Adrenal gland (tissue), 12 donors: ENCODE measurements around the gene MYH9. TPM values are rescaled to one million over a fixed set of nuclear protein-coding genes. Genes with fewer than 3 reads are reported as not detected.
"Not testable (repeated sequence)": the region's sequence is repeated elsewhere in the genome, so short reads cannot be mapped to it uniquely, and the experiment has no call there.

Source experiments
- DNase-seq, 7 donors: peaks; one replicate each; pipeline ENCODE4 v3.0.0-alpha.2; 2019 to 2020
- H3K27ac ChIP-seq, 5 donors: fragments of 200-600 bp; sonication (generic) in 4 of 5; 1 replicate in 3 of 5; 2 replicates in 2 of 5; pipeline versions ENCODE4 v1.5.1 to v1.8.0; 2016 to 2020; ENCODE audit warnings: mild to moderate bottlenecking in 1 of 5
- H3K27me3 ChIP-seq: fragments of 200-600 bp; 2 replicates; pipeline ENCODE4 v1.8.0; 2021
- H3K36me3 ChIP-seq, 2 donors: fragments of 200-600 bp; replicated peaks in 1 of 2; 1 replicate in 1 of 2; 2 replicates in 1 of 2; pipeline versions ENCODE4 v1.5.1 to v1.8.0; 2018 to 2022
- H3K4me1 ChIP-seq, 2 donors: fragments of 200-600 bp; replicated peaks in 1 of 2; 1 replicate in 1 of 2; 2 replicates in 1 of 2; pipeline versions ENCODE4 v1.5.1 to v1.8.0; 2018 to 2021
- H3K4me3 ChIP-seq, 4 donors: fragments of 200-600 bp; sonication (generic) in 3 of 4; one replicate each; pipeline ENCODE4 v1.5.1; 2016 to 2018
- H3K9me3 ChIP-seq, 3 donors: fragments of 200-600 bp; sonication (generic) in 1 of 3; replicated peaks in 1 of 3; 1 replicate in 2 of 3; 2 replicates in 1 of 3; pipeline versions ENCODE4 v1.5.1 to v1.8.0; 2016 to 2021
- CTCF ChIP-seq, 6 experiments: fragments of 450-650 bp in 4 of 6; fragments of 200-600 bp in 2 of 6; sonication (generic) in 1 of 6; IDR thresholded peaks; 1 replicate in 5 of 6; 2 replicates in 1 of 6; pipeline versions ENCODE4 v1.5.1 to v1.8.0; 2016 to 2021; ENCODE audit warnings: antibody characterized with exemption in 6 of 6, mild to moderate bottlenecking in 2 of 6, moderate library complexity in 1 of 6
- POLR2A ChIP-seq, 2 donors: fragments of 450-650 bp; IDR thresholded peaks; one replicate each; pipeline ENCODE4 v1.6.1; 2017; ENCODE audit warnings: antibody characterized with exemption in 2 of 2, mild to moderate bottlenecking in 2 of 2, moderate library complexity in 1 of 2
- whole genome bisulfite sequencing, 4 donors: extraction: QIAGEN DNeasy Blood & Tissue Kit in 2 of 4; methylation state at CpG; one replicate each; pipeline versions ENCODE4 v1.1.5 to v1.1.7; 2013 to 2017; 5-methylcytosine and 5-hydroxymethylcytosine counted together
- intact Hi-C, 2 donors: fragments of 100-400 bp; cut with DNase I; formaldehyde crosslinking; loops; one replicate each; pipeline versions ENCODE4 v1.14.1 to v1.15.0; 2022 to 2023
- polyA plus RNA-seq, 3 donors: library from polyadenylated mRNA; stranded (reverse); fragments of 200-250 nt in 2 of 3; fragments of 350-450 nt in 1 of 3; fragmentation: Illumina TruSeq in 1 of 3; extraction: RNeasy Lipid Tissue Mini Kit (QIAGEN cat#74804) in 1 of 3; gene quantifications; one replicate each; pipeline ENCODE4 v1.2.3, GENCODE V29; 2013 to 2014
- total RNA-seq, 9 donors: library from RNA; depleted of rRNA in 4 of 9; stranded (reverse); fragments of >200 nt in 4 of 9; fragments of 120-200 nt in 1 of 9; fragmentation: NEBNext Ultra II Directional in 1 of 9; extraction: Animal tissue kit (Norgen Biotek cat#: 25700) in 1 of 9; gene quantifications; one replicate each; pipeline versions ENCODE4 v1.1.0 to v1.2.4, GENCODE V29; 2013 to 2023
- donor health status: healthy with polysubstance abuse.
- donor health status: Bipolar disorder and iron deficiency.
- donor health status: DM: yes; HTN: yes; CAD: no.
- donor health status: DM: no; HTN: no; CAD: no.
- donor health status: DM: no; HTN: no; CAD: no.
- donor health status: DM: yes; HTN: yes; CAD: no.

Gene MYH9
- total and polyA plus RNA-seq, 12 donors: 96.2 to 427 (median 319) TPM

GRCh38 chr22:36267058-36267457 lies 120.7 kb downstream of the MYH9 start:
- Histone ChIP-seq H3K27me3 (no peaks in the 10 kb centered on the region), H3K9me3 (no peaks in the 10 kb centered on the region), H3K36me3 (peaks cover 0 to 10% of the 10 kb centered on the region in 2 donors), H3K27ac (no peak overlapping the region), H3K4me3 (no peak overlapping the region), H3K4me1 (no peaks in the 10 kb centered on the region)
- TF ChIP-seq POLR2A (IDR thresholded peaks at IDR 0.05) (no peak), CTCF (IDR thresholded peaks at IDR 0.05) (no peak)
- peak in 1 of 7 donors; percentile 25 for DNase-seq
- 91 to 97% (median 94%) methylated on average over 4 of the region's 4 CpGs for WGBS, 4 donors
- intact Hi-C loops: no loop called here

- H3K36me3 ChIP-seq, H3K4me1 ChIP-seq, H3K27me3 ChIP-seq, H3K9me3 ChIP-seq, H3K4me3 ChIP-seq, intact Hi-C loops: not testable (repeated sequence)
- peak overlapping the region in 1 of 5 donors; percentile 38 for H3K27ac ChIP-seq
- DNase-seq: peak in 1 of 7 donors; percentile 41
- WGBS, 4 donors: 80 to 88% (median 84%) methylated on average over 7 of the region's 7 CpGs
These were observed 123.7 kb downstream of the MYH9 start for GRCh38 chr22:36263886-36264664.

- DNase-seq, H3K9me3 ChIP-seq, H3K27me3 ChIP-seq, H3K4me3 ChIP-seq, intact Hi-C loops, H3K36me3 ChIP-seq: not testable (repeated sequence)
- Histone ChIP-seq H3K27ac (peak overlapping the region in 1 of 5 donors; percentile 10), H3K4me1 (peaks cover 4 to 16% of the 10 kb centered on the region in 2 donors)
- WGBS, 4 donors: 56 to 63% (median 60%) methylated on average over 5 of the region's 5 CpGs
These were observed 124.5 kb downstream of the MYH9 start for GRCh38 chr22:36263216-36263673.

- H3K27me3 ChIP-seq, DNase-seq, intact Hi-C loops, H3K27ac ChIP-seq, H3K4me3 ChIP-seq, H3K9me3 ChIP-seq, H3K36me3 ChIP-seq: not testable (repeated sequence)
- 89 to 96% (median 94%) methylated on average over 2 to 3 of the region's 3 CpGs for WGBS, 4 donors
- peaks cover 4 to 17% of the 10 kb centered on the region in 2 donors for H3K4me1 ChIP-seq
These were observed 125.5 kb downstream of the MYH9 start for GRCh38 chr22:36262307-36262706.

- H3K9me3 ChIP-seq, H3K36me3 ChIP-seq, H3K4me3 ChIP-seq, H3K27me3 ChIP-seq, H3K27ac ChIP-seq, intact Hi-C loops: not testable (repeated sequence)
- peaks cover 4 to 17% of the 10 kb centered on the region in 2 donors for H3K4me1 ChIP-seq
- WGBS, 4 donors: 70 to 80% (median 79%) methylated on average over 5 to 6 of the region's 6 CpGs
- DNase-seq: peak in 1 of 7 donors; percentile 43
These were observed 126.1 kb downstream of the MYH9 start for GRCh38 chr22:36261675-36262074.

GRCh38 chr22:36259615-36260300 lies 128.0 kb downstream of the MYH9 start:
- intact Hi-C loops: no loop called here
- WGBS, 4 donors: 63 to 77% (median 71%) methylated on average over 12 to 14 of the region's 14 CpGs
- H3K27ac ChIP-seq: peak overlapping the region in 2 of 5 donors; percentile 26 to 77

More at GRCh38 chr22:36259615-36260300, 128.0 kb downstream of the MYH9 start:
- Histone ChIP-seq H3K27me3 (no peaks in the 10 kb centered on the region), H3K4me1 (peaks cover 4 to 22% of the 10 kb centered on the region in 2 donors), H3K36me3 (no peaks in the 10 kb centered on the region), H3K9me3 (no peaks in the 10 kb centered on the region), H3K4me3 (no peak overlapping the region)
- TF ChIP-seq CTCF (IDR thresholded peaks at IDR 0.05) (no peak), POLR2A (IDR thresholded peaks at IDR 0.05) (no peak)
- peak in 1 of 7 donors; percentile 41 for DNase-seq
